KMS-11 (cell line): ENCODE measurements around the gene CNPY1.

Experiments used
- H2AFZ ChIP-seq: fragments of 200-600 bp; sonication (generic); 2 replicates; pipeline ENCODE4 v1.6.1; 2016; ENCODE audit warnings: antibody characterized with exemption, mixed run types, low read depth
- H3K27ac ChIP-seq: fragments of 200-600 bp; sonication (generic); 2 replicates; pipeline ENCODE4 v1.6.1; 2016; ENCODE audit warnings: mild to moderate bottlenecking, mixed run types
- H3K27me3 ChIP-seq: fragments of 200-600 bp; sonication (generic); 2 replicates; pipeline ENCODE4 v1.6.1; 2017; ENCODE audit warnings: mild to moderate bottlenecking, low read depth, mixed run types, moderate library complexity; ENCODE audit not compliant: insufficient read depth
- H3K36me3 ChIP-seq: fragments of 200-600 bp; sonication (generic); 2 replicates; pipeline ENCODE4 v1.6.1; 2017; ENCODE audit warnings: mild to moderate bottlenecking, mixed run types; ENCODE audit not compliant: insufficient read depth
- H3K4me1 ChIP-seq: fragments of 200-600 bp; sonication (generic); 2 replicates; pipeline ENCODE4 v1.6.1; 2016; ENCODE audit warnings: mild to moderate bottlenecking, low read depth, mixed run types; ENCODE audit not compliant: poor library complexity, severe bottlenecking
- H3K4me2 ChIP-seq: fragments of 200-600 bp; sonication (generic); 2 replicates; pipeline ENCODE4 v1.7.0; 2016; ENCODE audit warnings: mild to moderate bottlenecking, mixed run types
- H3K4me3 ChIP-seq: fragments of 200-600 bp; sonication (generic); IDR thresholded peaks from 2 replicates; pipeline ENCODE4 v1.6.1; 2017; ENCODE audit warnings: low read depth, low read length, mixed read lengths; ENCODE audit not compliant: insufficient read depth
- H3K79me2 ChIP-seq: fragments of 200-600 bp; sonication (generic); 2 replicates; pipeline ENCODE4 v1.6.1; 2016; ENCODE audit warnings: low read depth, mixed run types; ENCODE audit not compliant: insufficient read depth
- H3K9ac ChIP-seq: fragments of 200-600 bp; sonication (generic); 2 replicates; pipeline ENCODE4 v1.6.1; 2016; ENCODE audit warnings: mild to moderate bottlenecking, mixed run types
- H4K20me1 ChIP-seq: fragments of 200-600 bp; sonication (generic); 2 replicates; pipeline ENCODE4 v1.6.1; 2016; ENCODE audit warnings: mild to moderate bottlenecking, mixed run types; ENCODE audit not compliant: insufficient read depth
- CTCF ChIP-seq: fragments of 200-600 bp; sonication (generic); conservative IDR thresholded peaks from 2 replicates; pipeline ENCODE4 v1.6.1; 2017; ENCODE audit warnings: low read depth, mild to moderate bottlenecking, antibody characterized with exemption, low read length, moderate library complexity, mixed read lengths

CNPY1 gene

GRCh38 chr7:155587486-155587885, 41.1 kb upstream of the CNPY1 start:
- Histone ChIP-seq H3K36me3 (no peaks in the 10 kb centered on the region), H4K20me1 (no peaks in the 10 kb centered on the region), H3K27me3 (no peaks in the 10 kb centered on the region), H2AFZ (no peak overlapping the region), H3K4me2 (no peak overlapping the region), H3K79me2 (no peaks in the 10 kb centered on the region), H3K27ac (no peak overlapping the region), H3K4me3 (no peak overlapping the region), H3K4me1 (no peaks in the 10 kb centered on the region), H3K9ac (no peak overlapping the region)
- no peak for TF ChIP-seq CTCF

GRCh38 chr7:155586843-155587440, 40.6 kb upstream of the CNPY1 start:
- Histone ChIP-seq H3K4me1 (no peaks in the 10 kb centered on the region), H4K20me1 (no peaks in the 10 kb centered on the region), H3K27me3 (no peaks in the 10 kb centered on the region), H3K79me2 (no peaks in the 10 kb centered on the region), H3K9ac (no peak overlapping the region), H3K27ac (no peak overlapping the region), H3K4me2 (no peak overlapping the region), H3K4me3 (no peak overlapping the region), H2AFZ (no peak overlapping the region), H3K36me3 (no peaks in the 10 kb centered on the region)
- TF ChIP-seq CTCF, result no peak

GRCh38 chr7:155585951-155586350, 39.6 kb upstream of the CNPY1 start:
- Histone ChIP-seq H3K36me3 (no peaks in the 10 kb centered on the region), H2AFZ (no peak overlapping the region), H3K4me1 (no peaks in the 10 kb centered on the region), H3K4me2 (no peak overlapping the region), H3K79me2 (no peaks in the 10 kb centered on the region), H3K9ac (no peak overlapping the region), H4K20me1 (no peaks in the 10 kb centered on the region), H3K27ac (no peak overlapping the region), H3K27me3 (no peaks in the 10 kb centered on the region), H3K4me3 (no peak overlapping the region)
- no peak for TF ChIP-seq CTCF

- Histone ChIP-seq H3K27me3 (no peaks in the 10 kb centered on the region), H4K20me1 (no peaks in the 10 kb centered on the region), H3K4me1 (no peaks in the 10 kb centered on the region), H3K27ac (no peak overlapping the region), H3K9ac (no peak overlapping the region), H2AFZ (no peak overlapping the region), H3K4me2 (no peak overlapping the region), H3K36me3 (no peaks in the 10 kb centered on the region), H3K4me3 (no peak overlapping the region), H3K79me2 (no peaks in the 10 kb centered on the region)
- TF ChIP-seq CTCF, result no peak
Observed at GRCh38 chr7:155585532-155585895, 39.2 kb upstream of the CNPY1 start.
